ENCODE results near the gene ABCG2.

- TF ChIP-seq CTCF (IDR thresholded peaks at IDR 0.05) = no peak
- TF ChIP-seq POLR2A (IDR thresholded peaks at IDR 0.05) = no peak
Measured at GRCh38 chr4:88093874-88094273, 64.6 kb downstream of the ABCG2 start.

All from heart left ventricle (tissue), 13 donors.